B cell (primary cell): ENCODE data around the gene RNF149. TPM values are rescaled to one million over a fixed set of nuclear protein-coding genes. Genes with fewer than 3 reads are reported as not detected.

Source experiments
- ATAC-seq: fragments of 200-7000 bp; cut with Tn5 transposase; one replicate; pipeline ENCODE4 v1.10.0; 2021; ENCODE audit warnings: low read depth, mild to moderate bottlenecking, moderate number of reproducible peaks, moderate library complexity
- CTCF ChIA-PET: fragments of 350-600 bp; sonication (Branson Sonifier 250); formaldehyde crosslinking; loops from one replicate; lab custom pipeline; 2021; ENCODE audit warnings: antibody characterized with exemption, inconsistent platforms; lab: Charles Lee
- POLR2A ChIA-PET: fragments of 350-600 bp; sonication (Branson Sonifier 250); formaldehyde crosslinking; loops from one replicate; lab custom pipeline; 2021; ENCODE audit warnings: antibody characterized with exemption; lab: Charles Lee
- DNase-seq: peaks from one replicate; pipeline ENCODE4 v3.0.0; 2013
- H2AFZ ChIP-seq: 2 replicates; pipeline ENCODE4 v1.6.1; 2012; ENCODE audit warnings: mild to moderate bottlenecking, low read depth, low read length; ENCODE audit not compliant: insufficient read depth, poor library complexity, severe bottlenecking
- H3K27ac ChIP-seq, 2 donors: 1 replicate in 1 of 2; 2 replicates in 1 of 2; pipeline ENCODE4 v1.5.1; 2012 to 2013; ENCODE audit warnings: low read length in 2 of 2, mild to moderate bottlenecking in 2 of 2, moderate library complexity in 1 of 2
- H3K27me3 ChIP-seq, 4 experiments: fragments of 200-600 bp in 1 of 4; sonication (generic) in 1 of 4; replicated peaks in 1 of 4; 1 replicate in 2 of 4; 2 replicates in 2 of 4; pipeline versions ENCODE4 v1.6.1 to v1.7.0; 2013 to 2016; ENCODE audit warnings: low read length in 3 of 4, mild to moderate bottlenecking in 2 of 4, mixed read lengths in 1 of 4, moderate library complexity in 1 of 4; ENCODE audit not compliant: insufficient read depth in 4 of 4, control insufficient read depth in 3 of 4; ENCODE audit errors: control extremely low read depth in 1 of 4
- H3K36me3 ChIP-seq, 2 experiments: replicated peaks in 1 of 2; 1 replicate in 1 of 2; 2 replicates in 1 of 2; pipeline versions ENCODE4 v1.6.1 to v1.7.1; 2013; ENCODE audit warnings: low read length in 1 of 2; ENCODE audit not compliant: insufficient read depth in 2 of 2, control insufficient read depth in 1 of 2; ENCODE audit errors: control extremely low read depth in 1 of 2, extremely low read depth in 1 of 2
- H3K4me1 ChIP-seq, 2 donors: fragments of 200-600 bp in 1 of 2; sonication (generic) in 1 of 2; 1 replicate in 1 of 2; 2 replicates in 1 of 2; pipeline versions ENCODE4 v1.5.1 to v1.6.1; 2013 to 2017; ENCODE audit warnings: low read length in 2 of 2; ENCODE audit not compliant: control insufficient read depth in 2 of 2, insufficient read depth in 2 of 2
- H3K4me2 ChIP-seq: replicated peaks from 2 replicates; pipeline ENCODE3; 2012; ENCODE audit warnings: mild to moderate bottlenecking, low read depth, low read length; ENCODE audit not compliant: poor library complexity, severe bottlenecking
- H3K4me3 ChIP-seq, 5 experiments: fragments of 200-600 bp in 1 of 5; sonication (generic) in 1 of 5; 1 replicate in 3 of 5; 2 replicates in 2 of 5; pipeline versions ENCODE4 v1.5.1 to v1.7.0; 2011 to 2016; ENCODE audit warnings: low read length in 4 of 5, mild to moderate bottlenecking in 4 of 5, low read depth in 2 of 5, control low read depth in 1 of 5, moderate library complexity in 1 of 5; ENCODE audit not compliant: insufficient read depth in 1 of 5; ENCODE audit errors: control extremely low read depth in 1 of 5, extremely low read depth in 1 of 5
- H3K79me2 ChIP-seq: fragments of 200-600 bp; sonication (generic); one replicate; pipeline ENCODE4 v1.6.0; 2016; ENCODE audit warnings: low read length; ENCODE audit not compliant: control insufficient read depth, insufficient read depth
- H3K9ac ChIP-seq: fragments of 200-600 bp; sonication (generic); 2 replicates; pipeline ENCODE4 v1.6.1; 2017; ENCODE audit warnings: mild to moderate bottlenecking, low read length, moderate library complexity
- H3K9me3 ChIP-seq, 3 donors: one replicate each; pipeline versions ENCODE4 v1.6.1 to v1.7.1; 2013; ENCODE audit warnings: low read length in 2 of 3; ENCODE audit not compliant: control insufficient read depth in 2 of 3, insufficient read depth in 1 of 3; ENCODE audit errors: control extremely low read depth in 1 of 3
- H4K20me1 ChIP-seq: 2 replicates; pipeline ENCODE4 v1.6.0; 2012; ENCODE audit warnings: mild to moderate bottlenecking, low read length; ENCODE audit not compliant: insufficient read depth, control insufficient read depth, poor library complexity, severe bottlenecking
- H3K27ac Mint-ChIP-seq: one replicate; pipeline ENCODE4 v1.8.0; 2021; ENCODE audit warnings: mixed read lengths
- H3K27me3 Mint-ChIP-seq: one replicate; pipeline ENCODE4 v1.8.0; 2021; ENCODE audit warnings: mixed read lengths
- H3K4me1 Mint-ChIP-seq: one replicate; pipeline ENCODE4 v1.8.0; 2021; ENCODE audit warnings: mixed read lengths
- H3K4me3 Mint-ChIP-seq: one replicate; pipeline ENCODE4 v1.8.0; 2021; ENCODE audit warnings: mixed read lengths
- H3K9me3 Mint-ChIP-seq: one replicate; pipeline ENCODE4 v1.8.0; 2022; ENCODE audit warnings: mixed read lengths; ENCODE audit not compliant: insufficient read depth
- EZH2 ChIP-seq: IDR thresholded peaks from 2 replicates; pipeline ENCODE4 v1.6.1; 2012; ENCODE audit warnings: borderline replicate concordance, low read depth, mild to moderate bottlenecking, moderate library complexity, low read length; ENCODE audit not compliant: insufficient read depth, poor library complexity, severe bottlenecking
- WGBS: methylation state at CpG from one replicate; pipeline ENCODE4 v1.1.5; 2013; ENCODE audit warnings: missing lambda C conversion rate; ENCODE audit not compliant: insufficient coverage; 5-methylcytosine and 5-hydroxymethylcytosine counted together
- intact Hi-C: fragments of 100-400 bp; cut with micrococcal nuclease; formaldehyde crosslinking; loops from one replicate; pipeline ENCODE4 v1.10.0; 2022
- polyA plus RNA-seq: library from polyadenylated mRNA; depleted of rRNA; stranded (reverse); fragments of >200 nt; gene quantifications from 2 replicates; pipeline ENCODE4 v1.2.3, GENCODE V29; 2012
- total RNA-seq, 2 donors: library from RNA; stranded (reverse); fragments of 120-200 nt in 1 of 2; gene quantifications; 1 replicate in 1 of 2; 2 replicates in 1 of 2; pipeline versions ENCODE4 v1.2.3 to v1.2.4, GENCODE V29; 2013 to 2022
- TF ChIP-seq, protein P1 (sequence below): fragments of 200-600 bp; IDR thresholded peaks from one replicate; pipeline ENCODE4 v1.8.0; 2022; ENCODE audit warnings: antibody characterized with exemption, mild to moderate bottlenecking

Gene RNF149
- total and polyA plus RNA-seq, 2 donors (not counting 1 experiment from before 2014, with no cell fraction given), result 28.2 to 71.6 TPM

DNA sequence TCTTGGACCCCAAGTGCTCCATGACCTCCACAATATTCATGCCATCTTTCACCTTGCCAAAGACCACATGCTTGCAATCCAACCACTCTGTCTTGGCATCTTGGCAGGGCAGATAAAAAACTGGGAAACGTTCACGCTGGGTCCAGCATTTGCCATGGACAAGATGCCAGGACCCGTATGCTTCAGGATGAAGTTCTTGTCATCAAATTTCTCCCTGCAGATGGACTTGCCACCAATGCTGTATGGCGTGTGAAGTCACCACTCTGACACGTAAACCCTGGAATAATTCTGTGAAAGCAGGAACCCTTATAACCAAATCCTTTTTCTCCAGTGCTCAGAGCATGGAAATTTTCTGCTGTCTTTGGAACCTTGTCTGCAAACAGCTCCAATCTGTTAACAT lies 34.4 kb downstream of the RNF149 start:
- H3K4me2 ChIP-seq, result no peak overlapping the region
- peaks cover 0 to 3% (median 0%) of the 10 kb centered on the region in 3 donors for H3K9me3 ChIP-seq
- peaks cover 7 to 65% of the 10 kb centered on the region in 2 experiments for H3K36me3 ChIP-seq
- ChIA-PET POLR2A (no interaction called here), CTCF (interaction anchor here (0.6 kb wide), 1 partner anchor 66 kb away, joined by 3 read pairs; no protein-coding TSS in a partner anchor)
- ATAC-seq (no peak), DNase-seq (no peak)
- H3K27ac ChIP-seq, result no peak overlapping the region
- no peaks in the 10 kb centered on the region for H3K4me1 ChIP-seq
- TF ChIP-seq, protein P1, sequence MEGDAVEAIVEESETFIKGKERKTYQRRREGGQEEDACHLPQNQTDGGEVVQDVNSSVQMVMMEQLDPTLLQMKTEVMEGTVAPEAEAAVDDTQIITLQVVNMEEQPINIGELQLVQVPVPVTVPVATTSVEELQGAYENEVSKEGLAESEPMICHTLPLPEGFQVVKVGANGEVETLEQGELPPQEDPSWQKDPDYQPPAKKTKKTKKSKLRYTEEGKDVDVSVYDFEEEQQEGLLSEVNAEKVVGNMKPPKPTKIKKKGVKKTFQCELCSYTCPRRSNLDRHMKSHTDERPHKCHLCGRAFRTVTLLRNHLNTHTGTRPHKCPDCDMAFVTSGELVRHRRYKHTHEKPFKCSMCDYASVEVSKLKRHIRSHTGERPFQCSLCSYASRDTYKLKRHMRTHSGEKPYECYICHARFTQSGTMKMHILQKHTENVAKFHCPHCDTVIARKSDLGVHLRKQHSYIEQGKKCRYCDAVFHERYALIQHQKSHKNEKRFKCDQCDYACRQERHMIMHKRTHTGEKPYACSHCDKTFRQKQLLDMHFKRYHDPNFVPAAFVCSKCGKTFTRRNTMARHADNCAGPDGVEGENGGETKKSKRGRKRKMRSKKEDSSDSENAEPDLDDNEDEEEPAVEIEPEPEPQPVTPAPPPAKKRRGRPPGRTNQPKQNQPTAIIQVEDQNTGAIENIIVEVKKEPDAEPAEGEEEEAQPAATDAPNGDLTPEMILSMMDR, result no peak
- no peak for TF ChIP-seq EZH2
- H3K4me3 ChIP-seq, result no peak overlapping the region
- H2AFZ ChIP-seq, result no peak overlapping the region
- Mint-ChIP-seq H3K9me3 (no peaks in the 10 kb centered on the region), H3K4me1 (no peaks in the 10 kb centered on the region), H3K4me3 (no peak overlapping the region), H3K27me3 (no peaks in the 10 kb centered on the region), H3K27ac (no peak overlapping the region)
- WGBS, result 100% methylated on average over 4 of the region's 5 CpGs
- intact Hi-C loops, result no loop called here
- no peaks in the 10 kb centered on the region for H3K79me2 ChIP-seq
- H3K9ac ChIP-seq, result no peak overlapping the region
- no peaks in the 10 kb centered on the region for H3K27me3 ChIP-seq
- no peaks in the 10 kb centered on the region for H4K20me1 ChIP-seq

DNA sequence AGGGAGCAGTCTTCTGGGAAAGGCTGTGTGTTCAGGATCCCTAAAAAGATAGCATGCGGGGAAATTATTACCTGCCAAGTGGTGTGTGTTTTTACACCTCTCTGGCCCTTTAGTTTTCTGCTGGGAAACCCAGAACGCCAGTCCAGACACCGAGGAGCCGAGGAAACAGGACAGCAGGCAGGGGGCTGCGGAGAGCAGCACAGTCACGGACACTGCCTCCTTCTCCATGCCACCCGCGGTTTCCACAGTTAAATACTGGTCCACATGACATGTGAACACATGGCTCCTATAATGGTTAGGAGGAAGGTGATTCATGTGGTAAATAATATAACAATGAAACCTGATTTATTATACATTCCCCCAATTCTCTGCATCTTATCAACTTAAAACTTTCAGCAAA lies 35.4 kb downstream of the RNF149 start:
- Histone ChIP-seq H3K36me3 (peaks cover 2 to 62% of the 10 kb centered on the region in 2 experiments), H3K79me2 (no peaks in the 10 kb centered on the region), H3K4me2 (no peak overlapping the region), H3K9ac (no peak overlapping the region), H4K20me1 (no peaks in the 10 kb centered on the region), H3K9me3 (peaks cover 0 to 1% (median 0%) of the 10 kb centered on the region in 3 donors), H3K4me1 (no peaks in the 10 kb centered on the region), H3K27ac (no peak overlapping the region), H3K4me3 (no peak overlapping the region), H2AFZ (no peak overlapping the region), H3K27me3 (no peaks in the 10 kb centered on the region)
- no peak overlapping the region for H3K27ac Mint-ChIP-seq
- intact Hi-C loops, result no loop called here
- ChIA-PET CTCF (interaction anchor here (0.7 kb wide), 1 partner anchor 22 kb away, joined by 3 read pairs; no protein-coding TSS in a partner anchor), POLR2A (no interaction called here)
- no peak for TF ChIP-seq EZH2
- TF ChIP-seq, protein P1, result no peak
- no peaks in the 10 kb centered on the region for H3K9me3 Mint-ChIP-seq
- WGBS, result 100% methylated on average over 4 of the region's 8 CpGs
- H3K4me3 Mint-ChIP-seq, result no peak overlapping the region
- no peak for DNase-seq
- no peak for ATAC-seq
- H3K4me1 Mint-ChIP-seq, result peaks cover 1% of the 10 kb centered on the region
- no peaks in the 10 kb centered on the region for H3K27me3 Mint-ChIP-seq
